NAMALWA (cell line): ENCODE measurements around the gene PDE7B.

Source experiments
- DNase-seq: peaks from one replicate; pipeline ENCODE4 v3.0.0-alpha.2; 2015; ENCODE audit warnings: low spot score

PDE7B gene

DNA sequence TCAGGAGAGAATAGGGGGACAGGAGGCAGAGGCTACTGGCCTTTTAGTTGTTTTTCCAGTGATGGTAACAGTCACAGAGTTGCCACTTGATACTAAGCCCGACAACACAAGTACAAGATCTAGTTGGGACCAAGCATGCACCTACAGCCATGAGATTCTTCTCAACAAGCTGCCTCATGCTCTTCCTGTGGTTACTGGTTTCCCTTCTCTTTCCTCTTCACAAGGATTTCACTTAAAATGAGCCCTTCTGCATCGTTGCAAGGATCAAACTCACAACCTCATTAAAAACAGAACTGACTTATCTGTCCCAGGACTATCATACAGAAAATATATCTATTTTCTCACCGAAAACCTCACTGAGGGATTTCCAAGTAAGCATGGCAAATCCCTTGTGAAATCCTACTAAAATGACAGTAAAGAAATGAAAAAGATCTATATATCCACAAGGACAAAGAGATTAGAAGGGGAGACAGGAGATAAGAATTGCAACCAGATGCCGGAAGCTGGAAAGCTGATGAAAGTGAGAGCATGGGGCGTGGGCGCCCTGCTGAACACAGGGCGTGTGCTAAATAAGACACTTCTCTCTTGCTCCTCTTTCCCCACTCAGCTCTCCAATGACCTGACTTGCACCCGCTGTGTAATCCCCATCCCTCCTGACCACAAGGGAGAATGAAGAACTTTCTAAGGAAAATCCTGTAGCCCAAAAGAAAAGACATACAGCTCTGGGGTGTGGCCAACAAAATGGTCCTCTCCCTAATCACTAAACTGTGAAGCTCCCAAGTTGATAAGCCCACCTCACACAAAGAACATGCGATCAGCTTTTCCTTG lies 385.2 kb downstream of the PDE7B start:
- DNase-seq = no peak

DNA sequence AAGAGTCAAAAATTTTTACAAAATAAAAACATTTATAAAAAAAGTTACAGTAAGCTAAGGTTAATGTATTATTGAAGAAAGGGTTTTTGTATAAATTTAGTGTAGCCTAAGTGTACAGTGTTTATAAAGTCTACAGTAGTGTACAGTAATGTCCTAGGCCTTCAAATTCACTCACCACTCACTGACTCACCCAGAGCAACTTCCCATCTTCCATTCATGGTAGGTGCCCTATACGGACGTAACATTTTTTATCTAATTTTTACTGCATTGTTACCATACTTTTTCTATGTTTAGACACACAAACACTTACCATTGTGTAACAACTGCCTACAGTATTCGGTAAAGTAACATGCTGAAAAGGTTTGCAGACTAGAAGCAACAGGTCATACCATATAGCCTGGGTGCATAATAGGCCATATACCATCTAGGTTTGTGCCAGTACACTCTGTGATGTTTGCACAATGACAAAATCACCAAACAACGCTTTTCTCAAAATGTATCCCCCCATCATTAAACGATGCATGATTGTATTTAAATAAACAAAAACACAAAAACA lies 392.6 kb downstream of the PDE7B start:
- no peak for DNase-seq
